Body of pancreas (tissue), 4 donors: Measurements from ENCODE around the gene MTX1. TPM values are rescaled to one million over a fixed set of nuclear protein-coding genes. Genes with fewer than 3 reads are reported as not detected.

ENCODE experiments used
- ATAC-seq: fragments of 150-250 bp; one replicate; pipeline ENCODE4 v1.9.1; 2016
- DNase-seq, 4 donors: peaks; one replicate each; pipeline ENCODE4 v3.0.0-alpha.2; 2019
- H3K27ac ChIP-seq, 4 donors: fragments of 200-600 bp; sonication (generic); 1 replicate in 3 of 4; 2 replicates in 1 of 4; pipeline versions ENCODE4 v1.5.1 to v1.6.1; 2016 to 2019; ENCODE audit warnings: mild to moderate bottlenecking in 1 of 4, mixed read lengths in 1 of 4, moderate library complexity in 1 of 4
- H3K27me3 ChIP-seq, 2 donors: fragments of 200-600 bp; sonication (generic); one replicate each; pipeline ENCODE4 v1.6.0; 2016; ENCODE audit warnings: mild to moderate bottlenecking in 1 of 2
- H3K36me3 ChIP-seq, 2 donors: fragments of 200-600 bp; sonication (generic); replicated peaks in 1 of 2; 2 replicates each; pipeline ENCODE4 v1.5.1; 2016; ENCODE audit warnings: low read depth in 2 of 2; ENCODE audit not compliant: insufficient read depth in 1 of 2
- H3K4me1 ChIP-seq: fragments of 200-600 bp; sonication (generic); one replicate; pipeline ENCODE4 v1.6.0; 2016
- H3K4me3 ChIP-seq, 2 donors: fragments of 200-600 bp; sonication (generic); 1 replicate in 1 of 2; 2 replicates in 1 of 2; pipeline ENCODE4 v1.5.1; 2016 to 2019
- H3K9me3 ChIP-seq, 3 donors: fragments of 200-600 bp; sonication (generic); 1 replicate in 2 of 3; 2 replicates in 1 of 3; pipeline ENCODE4 v1.5.1; 2016
- POLR2A ChIP-seq, 3 donors: fragments of 450-650 bp; IDR thresholded peaks; one replicate each; pipeline ENCODE4 v1.6.1; 2016; ENCODE audit warnings: antibody characterized with exemption in 3 of 3, mild to moderate bottlenecking in 2 of 3
- WGBS, 2 donors: methylation state at CpG; one replicate each; pipeline ENCODE4 v1.1.5; 2017; 5-methylcytosine and 5-hydroxymethylcytosine counted together
- intact Hi-C: fragments of 100-400 bp; cut with DNase I; formaldehyde crosslinking; loops from one replicate; pipeline ENCODE4 v1.15.1; 2023
- total RNA-seq, 2 donors: library from RNA; depleted of rRNA; stranded (reverse); fragments of >200 nt; gene quantifications; one replicate each; pipeline ENCODE4 v1.1.0, GENCODE V29; 2016
- TF ChIP-seq, protein P1 (sequence below), 7 experiments: fragments of 450-650 bp in 4 of 7; fragments of 200-600 bp in 3 of 7; sonication (generic) in 3 of 7; IDR thresholded peaks; one replicate each; pipeline ENCODE4 v1.5.1; 2016 to 2019; ENCODE audit warnings: antibody characterized with exemption in 7 of 7

MTX1 gene
- total RNA-seq, 2 donors from 2014 or later: 5.9 to 16.3 TPM

DNA sequence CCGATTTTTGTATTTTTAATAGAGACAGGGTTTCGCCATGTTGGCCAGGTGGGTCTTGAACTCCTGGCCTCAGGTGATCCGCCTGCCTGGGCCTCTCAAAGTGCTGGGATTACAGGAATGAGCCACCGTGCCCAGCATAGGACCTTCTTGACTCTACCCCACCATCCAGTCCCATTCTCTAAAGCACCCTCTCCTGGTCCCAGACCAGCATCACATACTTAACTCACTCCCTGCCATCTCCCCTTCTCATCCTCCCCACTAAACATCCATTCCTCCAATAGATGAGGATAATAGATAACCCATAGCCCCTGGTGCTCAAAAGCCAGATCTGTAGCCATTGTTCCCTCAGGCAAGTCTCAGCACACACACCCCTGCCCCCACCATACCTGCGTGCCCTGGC lies 44.7 kb downstream of the MTX1 start:
- intact Hi-C loops: loop anchor here (5.0 to 10.0 kb wide), 2 partner anchors 69 to 342 kb away; partner anchors contain the start of gene RUSC1
- Histone ChIP-seq H3K27me3 (no peaks in the 10 kb centered on the region), H3K27ac (no peak overlapping the region), H3K4me3 (no peak overlapping the region), H3K36me3 (peaks cover 0 to 4% of the 10 kb centered on the region in 2 donors), H3K4me1 (peaks cover 35% of the 10 kb centered on the region), H3K9me3 (no peaks in the 10 kb centered on the region)
- TF ChIP-seq POLR2A (IDR thresholded peaks at IDR 0.05): no peak
- TF ChIP-seq, protein P1, sequence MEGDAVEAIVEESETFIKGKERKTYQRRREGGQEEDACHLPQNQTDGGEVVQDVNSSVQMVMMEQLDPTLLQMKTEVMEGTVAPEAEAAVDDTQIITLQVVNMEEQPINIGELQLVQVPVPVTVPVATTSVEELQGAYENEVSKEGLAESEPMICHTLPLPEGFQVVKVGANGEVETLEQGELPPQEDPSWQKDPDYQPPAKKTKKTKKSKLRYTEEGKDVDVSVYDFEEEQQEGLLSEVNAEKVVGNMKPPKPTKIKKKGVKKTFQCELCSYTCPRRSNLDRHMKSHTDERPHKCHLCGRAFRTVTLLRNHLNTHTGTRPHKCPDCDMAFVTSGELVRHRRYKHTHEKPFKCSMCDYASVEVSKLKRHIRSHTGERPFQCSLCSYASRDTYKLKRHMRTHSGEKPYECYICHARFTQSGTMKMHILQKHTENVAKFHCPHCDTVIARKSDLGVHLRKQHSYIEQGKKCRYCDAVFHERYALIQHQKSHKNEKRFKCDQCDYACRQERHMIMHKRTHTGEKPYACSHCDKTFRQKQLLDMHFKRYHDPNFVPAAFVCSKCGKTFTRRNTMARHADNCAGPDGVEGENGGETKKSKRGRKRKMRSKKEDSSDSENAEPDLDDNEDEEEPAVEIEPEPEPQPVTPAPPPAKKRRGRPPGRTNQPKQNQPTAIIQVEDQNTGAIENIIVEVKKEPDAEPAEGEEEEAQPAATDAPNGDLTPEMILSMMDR (IDR thresholded peaks at IDR 0.05): no peak
- DNase-seq: no peak
- ATAC-seq: no peak
- WGBS, 2 donors: 81 to 87% methylated on average over 5 of the region's 5 CpGs

DNA sequence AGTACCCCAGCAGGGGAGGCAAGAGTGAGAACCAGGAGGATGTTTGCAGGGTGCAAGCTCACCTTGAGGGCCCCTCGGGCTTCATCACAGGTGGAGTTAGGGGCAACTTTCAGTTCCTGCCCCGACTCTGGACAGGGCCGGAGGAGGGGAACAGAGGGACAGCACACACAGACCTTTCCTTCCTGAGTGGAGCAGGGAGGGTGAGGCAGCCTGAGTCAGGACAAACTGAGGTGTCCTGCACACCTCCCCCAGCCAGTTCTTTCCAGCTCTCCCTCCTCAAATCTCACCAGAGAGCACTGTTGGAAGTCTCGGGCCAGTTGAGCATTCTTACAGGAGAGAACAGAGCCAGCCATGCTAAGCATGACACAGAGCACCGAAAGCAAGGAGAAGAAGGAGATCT lies 45.3 kb downstream of the MTX1 start:
- peaks cover 35% of the 10 kb centered on the region for H3K4me1 ChIP-seq
- TF ChIP-seq, protein P1 (IDR thresholded peaks at IDR 0.05): no peak
- TF ChIP-seq POLR2A (IDR thresholded peaks at IDR 0.05): no peak
- peaks cover 0 to 4% of the 10 kb centered on the region in 2 donors for H3K36me3 ChIP-seq
- no peaks in the 10 kb centered on the region for H3K27me3 ChIP-seq
- intact Hi-C loops: loop anchor here (5.0 to 10.0 kb wide), 2 partner anchors 69 to 341 kb away; partner anchors contain the start of gene RUSC1
- ATAC-seq (no peak), DNase-seq (no peak)
- no peak overlapping the region for H3K27ac ChIP-seq
- no peaks in the 10 kb centered on the region for H3K9me3 ChIP-seq
- no peak overlapping the region for H3K4me3 ChIP-seq
- 71 to 76% methylated on average over 2 to 5 of the region's 5 CpGs for WGBS, 2 donors

DNA sequence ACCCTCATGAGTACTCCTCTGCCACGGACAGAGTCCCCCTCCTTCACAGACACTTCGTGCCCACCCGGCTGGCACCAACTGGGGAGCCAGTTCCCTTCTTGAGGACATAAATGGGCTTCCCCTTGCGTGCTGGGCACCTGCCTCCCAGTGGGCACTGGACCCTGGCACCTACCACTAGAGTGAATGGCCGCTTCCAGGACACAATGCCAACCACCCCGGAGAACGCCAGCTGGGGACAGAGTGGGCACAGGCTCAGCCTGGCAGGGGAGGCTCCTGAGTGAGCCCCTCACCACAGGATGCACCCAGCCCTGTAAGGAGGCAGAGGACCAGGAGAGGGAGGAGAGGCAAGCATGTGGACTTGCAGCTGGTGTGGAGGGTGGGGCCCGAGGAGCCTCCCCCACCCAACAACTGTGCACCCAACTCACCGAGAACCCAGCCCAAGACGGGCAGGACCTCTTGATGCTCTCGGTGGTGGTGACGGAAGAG lies 45.8 kb downstream of the MTX1 start:
- Histone ChIP-seq H3K4me1 (peaks cover 35% of the 10 kb centered on the region), H3K27me3 (no peaks in the 10 kb centered on the region), H3K9me3 (no peaks in the 10 kb centered on the region), H3K36me3 (peaks cover 0 to 4% of the 10 kb centered on the region in 2 donors), H3K4me3 (peak overlapping the region in 1 of 2 donors; percentile 92), H3K27ac (peak overlapping the region in 1 of 4 donors; percentile 87)
- DNase-seq (no peak), ATAC-seq (no peak)
- TF ChIP-seq, protein P1 (IDR thresholded peaks at IDR 0.05): no peak
- TF ChIP-seq POLR2A (IDR thresholded peaks at IDR 0.05): no peak
- intact Hi-C loops: loop anchor here (5.0 to 10.0 kb wide), 2 partner anchors 68 to 341 kb away; partner anchors contain the start of gene RUSC1
- WGBS, 2 donors: 59% methylated on average over 12 of the region's 12 CpGs

DNA sequence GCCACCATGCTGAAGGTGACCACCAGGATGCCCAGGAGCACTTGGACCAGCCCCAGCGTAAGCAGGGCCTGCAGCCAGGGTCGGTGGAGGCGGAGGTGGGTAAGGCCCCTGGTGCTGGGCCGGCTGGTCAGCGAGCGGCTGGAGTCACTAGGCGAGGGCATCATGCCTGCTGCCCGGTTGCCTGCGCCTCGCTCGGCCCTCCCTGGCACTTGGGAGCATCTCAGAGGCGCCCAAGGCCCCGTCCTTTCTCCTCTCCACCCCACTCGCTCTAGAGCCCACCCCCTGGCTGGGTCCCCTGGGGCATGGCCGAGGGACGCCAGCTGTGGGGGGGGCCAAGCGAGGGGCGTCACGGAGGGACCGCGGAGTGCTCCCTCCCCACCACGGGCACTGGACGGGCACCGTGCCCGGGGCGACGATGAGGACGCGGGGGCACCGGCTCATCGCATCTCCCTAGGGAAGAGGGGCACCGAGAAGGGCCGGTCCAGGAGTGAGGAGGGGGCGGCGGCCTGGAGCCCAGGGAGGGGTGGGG lies 46.3 kb downstream of the MTX1 start:
- H3K27ac ChIP-seq: peak overlapping the region; percentile 75 to 87 (median 82)
- ATAC-seq: peak; percentile 4
- H3K4me3 ChIP-seq: peak overlapping the region; percentile 59 to 92
- H3K36me3 ChIP-seq: peaks cover 0 to 4% of the 10 kb centered on the region in 2 donors
- WGBS, 2 donors: 0 to 5% methylated on average over 7 to 34 of the region's 35 CpGs
- intact Hi-C loops: loop anchor here (5.0 to 10.0 kb wide), 2 partner anchors 68 to 340 kb away; partner anchors contain the start of gene RUSC1
- no peaks in the 10 kb centered on the region for H3K27me3 ChIP-seq
- H3K9me3 ChIP-seq: no peaks in the 10 kb centered on the region
- TF ChIP-seq, protein P1 (IDR thresholded peaks at IDR 0.05): no peak
- no peak for TF ChIP-seq POLR2A (IDR thresholded peaks at IDR 0.05)
- peak in 2 of 4 donors; percentile 20 to 32 for DNase-seq
- peaks cover 35% of the 10 kb centered on the region for H3K4me1 ChIP-seq
